Endothelial cell of umbilical vein (primary cell): ENCODE results near the gene CDH2.

Source experiments
- EZH2 ChIP-seq: IDR thresholded peaks from 2 replicates; pipeline ENCODE4 v1.6.1; 2012; ENCODE audit warnings: borderline replicate concordance, low read depth, mild to moderate bottlenecking, moderate library complexity, low read length, inconsistent platforms; ENCODE audit not compliant: severe bottlenecking
- FOS ChIP-seq: IDR thresholded peaks from 2 replicates; pipeline ENCODE4 v1.6.1; 2011; ENCODE audit warnings: mild to moderate bottlenecking, low read length, moderate library complexity, borderline replicate concordance; ENCODE audit not compliant: insufficient read depth
- GATA2 ChIP-seq: IDR thresholded peaks from 2 replicates; pipeline ENCODE4 v1.7.0; 2011; ENCODE audit warnings: low read depth, mild to moderate bottlenecking, moderate library complexity, mixed read lengths, low read length; ENCODE audit not compliant: insufficient read length, insufficient read depth
- JUN ChIP-seq: IDR thresholded peaks from 2 replicates; pipeline ENCODE4 v1.6.1; 2011; ENCODE audit warnings: borderline replicate concordance, low read depth; ENCODE audit not compliant: insufficient read length, insufficient read depth
- POLR2A ChIP-seq: IDR thresholded peaks from 2 replicates; pipeline ENCODE4 v1.6.1; 2012; ENCODE audit warnings: low read depth, mild to moderate bottlenecking, control low read depth, low read length
- POLR2AphosphoS5 ChIP-seq: IDR thresholded peaks from 2 replicates; pipeline ENCODE4 v1.6.1; 2012; ENCODE audit warnings: low read depth, mild to moderate bottlenecking, control low read depth, low read length, moderate library complexity; ENCODE audit not compliant: insufficient read depth
- TF ChIP-seq, protein P1 (sequence below), 2 donors: IDR thresholded peaks; 1 replicate in 1 of 2; 2 replicates in 1 of 2; pipeline ENCODE4 v1.5.1; 2011; ENCODE audit warnings: low read length in 2 of 2, mild to moderate bottlenecking in 2 of 2, moderate library complexity in 2 of 2, control low read depth in 1 of 2, inconsistent platforms in 1 of 2, low read depth in 1 of 2; ENCODE audit not compliant: insufficient read depth in 1 of 2; ENCODE audit errors: extremely low read depth in 1 of 2
- TF ChIP-seq, protein P2 (sequence below): IDR thresholded peaks from 2 replicates; pipeline ENCODE4 v1.6.1; 2011; ENCODE audit not compliant: insufficient read depth, insufficient read length

- TF ChIP-seq POLR2A (no peak), POLR2AphosphoS5 (no peak), EZH2 (no peak), JUN (no peak), GATA2 (no peak), FOS (no peak)
- TF ChIP-seq, protein P1, sequence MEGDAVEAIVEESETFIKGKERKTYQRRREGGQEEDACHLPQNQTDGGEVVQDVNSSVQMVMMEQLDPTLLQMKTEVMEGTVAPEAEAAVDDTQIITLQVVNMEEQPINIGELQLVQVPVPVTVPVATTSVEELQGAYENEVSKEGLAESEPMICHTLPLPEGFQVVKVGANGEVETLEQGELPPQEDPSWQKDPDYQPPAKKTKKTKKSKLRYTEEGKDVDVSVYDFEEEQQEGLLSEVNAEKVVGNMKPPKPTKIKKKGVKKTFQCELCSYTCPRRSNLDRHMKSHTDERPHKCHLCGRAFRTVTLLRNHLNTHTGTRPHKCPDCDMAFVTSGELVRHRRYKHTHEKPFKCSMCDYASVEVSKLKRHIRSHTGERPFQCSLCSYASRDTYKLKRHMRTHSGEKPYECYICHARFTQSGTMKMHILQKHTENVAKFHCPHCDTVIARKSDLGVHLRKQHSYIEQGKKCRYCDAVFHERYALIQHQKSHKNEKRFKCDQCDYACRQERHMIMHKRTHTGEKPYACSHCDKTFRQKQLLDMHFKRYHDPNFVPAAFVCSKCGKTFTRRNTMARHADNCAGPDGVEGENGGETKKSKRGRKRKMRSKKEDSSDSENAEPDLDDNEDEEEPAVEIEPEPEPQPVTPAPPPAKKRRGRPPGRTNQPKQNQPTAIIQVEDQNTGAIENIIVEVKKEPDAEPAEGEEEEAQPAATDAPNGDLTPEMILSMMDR (IDR thresholded peaks at IDR 0.05; ENCODE audit: extremely low read depth in 1 of 2, insufficient read depth in 1 of 2, low read depth in 1 of 2, low read length in 2 of 2) = no peak
- TF ChIP-seq, protein P2, sequence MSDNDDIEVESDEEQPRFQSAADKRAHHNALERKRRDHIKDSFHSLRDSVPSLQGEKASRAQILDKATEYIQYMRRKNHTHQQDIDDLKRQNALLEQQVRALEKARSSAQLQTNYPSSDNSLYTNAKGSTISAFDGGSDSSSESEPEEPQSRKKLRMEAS = no peak
Measured at GRCh38 chr18:28081516-28081915, 95.4 kb downstream of the CDH2 start.
